ENCODE data around the gene HEXA. TPM values are rescaled to one million over a fixed set of nuclear protein-coding genes. Genes with fewer than 3 reads are reported as not detected.
"Not testable (repeated sequence)": the region's sequence is repeated elsewhere in the genome, so short reads cannot be mapped to it uniquely, and the experiment has no call there.

Gene HEXA
- total RNA-seq, 1 experiment from 2014 or later: 199 TPM

DNA sequence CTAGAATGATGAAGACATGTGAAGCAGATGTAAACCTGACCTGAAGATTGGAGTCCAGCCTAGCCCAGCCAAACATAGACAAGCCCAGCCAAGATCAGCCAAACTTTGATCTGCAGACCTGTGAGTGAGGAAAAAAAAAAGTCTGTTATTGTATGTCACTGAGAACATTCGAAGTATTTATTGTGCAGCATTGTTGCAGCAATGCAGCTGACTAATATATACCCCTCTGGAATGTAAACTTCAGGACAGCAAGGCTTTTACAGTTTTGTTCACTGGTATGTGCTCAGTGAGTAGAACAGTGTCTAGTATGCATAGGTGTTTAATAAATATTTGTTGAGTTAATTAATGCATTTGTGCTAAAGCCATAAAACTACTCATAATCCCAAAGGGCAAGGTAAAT lies 45.7 kb upstream of the HEXA start:
- Histone ChIP-seq H3K36me3 (ENCODE audit: control insufficient read depth, insufficient read depth, low read length) (no peaks in the 10 kb centered on the region), H3K27ac (ENCODE audit: low read length) (no peak overlapping the region), H3K27me3 (ENCODE audit: control insufficient read depth, insufficient read depth, low read length) (peaks cover 4% of the 10 kb centered on the region; the same call in 1 of the 2 replicates), H3K4me3 (ENCODE audit: low read depth in 2 of 2, low read length in 2 of 2) (no peak overlapping the region), H3K4me1 (ENCODE audit: control insufficient read depth, insufficient read depth, low read length) (no peaks in the 10 kb centered on the region), H3K9me3 (ENCODE audit: control insufficient read depth, insufficient read depth, low read depth, low read length) (peaks cover 7% of the 10 kb centered on the region; the same call in 1 of the 2 replicates)
- CTCF ChIA-PET: no interaction called here
- DNase-seq (ENCODE audit: low read depth, low spot score) (no peak), ATAC-seq (no peak)
- no TSS peak for BruUV-seq (replicated peaks)
- TF ChIP-seq, protein P1, sequence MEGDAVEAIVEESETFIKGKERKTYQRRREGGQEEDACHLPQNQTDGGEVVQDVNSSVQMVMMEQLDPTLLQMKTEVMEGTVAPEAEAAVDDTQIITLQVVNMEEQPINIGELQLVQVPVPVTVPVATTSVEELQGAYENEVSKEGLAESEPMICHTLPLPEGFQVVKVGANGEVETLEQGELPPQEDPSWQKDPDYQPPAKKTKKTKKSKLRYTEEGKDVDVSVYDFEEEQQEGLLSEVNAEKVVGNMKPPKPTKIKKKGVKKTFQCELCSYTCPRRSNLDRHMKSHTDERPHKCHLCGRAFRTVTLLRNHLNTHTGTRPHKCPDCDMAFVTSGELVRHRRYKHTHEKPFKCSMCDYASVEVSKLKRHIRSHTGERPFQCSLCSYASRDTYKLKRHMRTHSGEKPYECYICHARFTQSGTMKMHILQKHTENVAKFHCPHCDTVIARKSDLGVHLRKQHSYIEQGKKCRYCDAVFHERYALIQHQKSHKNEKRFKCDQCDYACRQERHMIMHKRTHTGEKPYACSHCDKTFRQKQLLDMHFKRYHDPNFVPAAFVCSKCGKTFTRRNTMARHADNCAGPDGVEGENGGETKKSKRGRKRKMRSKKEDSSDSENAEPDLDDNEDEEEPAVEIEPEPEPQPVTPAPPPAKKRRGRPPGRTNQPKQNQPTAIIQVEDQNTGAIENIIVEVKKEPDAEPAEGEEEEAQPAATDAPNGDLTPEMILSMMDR (IDR thresholded peaks at IDR 0.05): no peak
- TF ChIP-seq, protein P2, sequence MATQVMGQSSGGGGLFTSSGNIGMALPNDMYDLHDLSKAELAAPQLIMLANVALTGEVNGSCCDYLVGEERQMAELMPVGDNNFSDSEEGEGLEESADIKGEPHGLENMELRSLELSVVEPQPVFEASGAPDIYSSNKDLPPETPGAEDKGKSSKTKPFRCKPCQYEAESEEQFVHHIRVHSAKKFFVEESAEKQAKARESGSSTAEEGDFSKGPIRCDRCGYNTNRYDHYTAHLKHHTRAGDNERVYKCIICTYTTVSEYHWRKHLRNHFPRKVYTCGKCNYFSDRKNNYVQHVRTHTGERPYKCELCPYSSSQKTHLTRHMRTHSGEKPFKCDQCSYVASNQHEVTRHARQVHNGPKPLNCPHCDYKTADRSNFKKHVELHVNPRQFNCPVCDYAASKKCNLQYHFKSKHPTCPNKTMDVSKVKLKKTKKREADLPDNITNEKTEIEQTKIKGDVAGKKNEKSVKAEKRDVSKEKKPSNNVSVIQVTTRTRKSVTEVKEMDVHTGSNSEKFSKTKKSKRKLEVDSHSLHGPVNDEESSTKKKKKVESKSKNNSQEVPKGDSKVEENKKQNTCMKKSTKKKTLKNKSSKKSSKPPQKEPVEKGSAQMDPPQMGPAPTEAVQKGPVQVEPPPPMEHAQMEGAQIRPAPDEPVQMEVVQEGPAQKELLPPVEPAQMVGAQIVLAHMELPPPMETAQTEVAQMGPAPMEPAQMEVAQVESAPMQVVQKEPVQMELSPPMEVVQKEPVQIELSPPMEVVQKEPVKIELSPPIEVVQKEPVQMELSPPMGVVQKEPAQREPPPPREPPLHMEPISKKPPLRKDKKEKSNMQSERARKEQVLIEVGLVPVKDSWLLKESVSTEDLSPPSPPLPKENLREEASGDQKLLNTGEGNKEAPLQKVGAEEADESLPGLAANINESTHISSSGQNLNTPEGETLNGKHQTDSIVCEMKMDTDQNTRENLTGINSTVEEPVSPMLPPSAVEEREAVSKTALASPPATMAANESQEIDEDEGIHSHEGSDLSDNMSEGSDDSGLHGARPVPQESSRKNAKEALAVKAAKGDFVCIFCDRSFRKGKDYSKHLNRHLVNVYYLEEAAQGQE (IDR thresholded peaks at IDR 0.05; ENCODE audit: insufficient read depth in 1 of 2, low read depth in 2 of 2, low read length in 1 of 2): no peak
- TF ChIP-seq TCF7L2 (IDR thresholded peaks at IDR 0.05; ENCODE audit: low read depth, low read length) (no peak), SIN3A (IDR thresholded peaks at IDR 0.05; ENCODE audit: borderline replicate concordance, insufficient read depth, low read depth, low read length) (no peak)
- intact Hi-C loops (cut with micrococcal nuclease; ENCODE audit: unreplicated experiment) (no loop called here), in situ Hi-C loops (cut with HindIII; ENCODE audit: low pct_unique_long_range_greater_than_20kb, low sequenced_read_pairs) (no loop called here)
- POLR2A ChIA-PET: no interaction called here

DNA sequence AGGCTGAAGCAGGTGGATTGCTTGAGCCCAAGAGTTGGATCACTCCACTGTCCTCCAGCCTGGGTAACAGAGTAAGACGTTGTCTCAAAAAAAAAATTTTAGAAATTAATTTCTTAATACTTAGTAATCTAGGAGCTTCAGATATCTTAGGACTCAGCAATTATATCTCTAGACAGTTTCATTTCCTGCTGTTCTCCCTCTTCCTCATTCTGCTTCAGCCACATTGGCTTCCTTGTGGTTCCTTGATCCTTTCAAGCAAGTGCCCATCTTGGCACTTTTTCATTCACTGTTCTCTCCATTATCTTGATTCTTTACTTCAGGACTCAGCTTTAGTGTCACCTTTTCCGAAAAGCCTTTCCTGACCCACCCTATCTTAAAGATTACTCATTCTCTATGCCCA lies 44.8 kb upstream of the HEXA start:
- intact Hi-C loops (cut with micrococcal nuclease; ENCODE audit: unreplicated experiment): no loop called here
- CTCF ChIA-PET: no interaction called here
- Histone ChIP-seq H3K9me3 (ENCODE audit: control insufficient read depth, insufficient read depth, low read depth, low read length) (no peaks in the 10 kb centered on the region; the same call in 1 of the 2 replicates), H3K27me3 (ENCODE audit: control insufficient read depth, insufficient read depth, low read length) (peaks cover 4% of the 10 kb centered on the region; the same call in 1 of the 2 replicates), H3K36me3 (ENCODE audit: control insufficient read depth, insufficient read depth, low read length) (no peaks in the 10 kb centered on the region), H3K27ac (ENCODE audit: low read length) (no peak overlapping the region), H3K4me3 (ENCODE audit: low read depth in 2 of 2, low read length in 2 of 2) (no peak overlapping the region), H3K4me1 (ENCODE audit: control insufficient read depth, insufficient read depth, low read length) (no peaks in the 10 kb centered on the region)
- BruUV-seq (replicated peaks): no TSS peak
- TF ChIP-seq, protein P1 (IDR thresholded peaks at IDR 0.05): no peak
- TF ChIP-seq, protein P2 (IDR thresholded peaks at IDR 0.05; ENCODE audit: insufficient read depth in 1 of 2, low read depth in 2 of 2, low read length in 1 of 2): no peak
- TF ChIP-seq POLR2AphosphoS5 (IDR thresholded peaks at IDR 0.05; ENCODE audit: low read depth, low read length) (no peak), TCF7L2 (IDR thresholded peaks at IDR 0.05; ENCODE audit: low read depth, low read length) (no peak), SIN3A (IDR thresholded peaks at IDR 0.05; ENCODE audit: borderline replicate concordance, insufficient read depth, low read depth, low read length) (no peak)
- no peak for DNase-seq (ENCODE audit: low read depth, low spot score)
- POLR2A ChIA-PET: interaction anchor here (0.6 kb wide), 1 partner anchor 183 kb away, joined by 12 read pairs; no protein-coding TSS in a partner anchor
- in situ Hi-C loops (cut with HindIII; ENCODE audit: low pct_unique_long_range_greater_than_20kb, low sequenced_read_pairs): no loop called here
- ATAC-seq: no peak

DNA sequence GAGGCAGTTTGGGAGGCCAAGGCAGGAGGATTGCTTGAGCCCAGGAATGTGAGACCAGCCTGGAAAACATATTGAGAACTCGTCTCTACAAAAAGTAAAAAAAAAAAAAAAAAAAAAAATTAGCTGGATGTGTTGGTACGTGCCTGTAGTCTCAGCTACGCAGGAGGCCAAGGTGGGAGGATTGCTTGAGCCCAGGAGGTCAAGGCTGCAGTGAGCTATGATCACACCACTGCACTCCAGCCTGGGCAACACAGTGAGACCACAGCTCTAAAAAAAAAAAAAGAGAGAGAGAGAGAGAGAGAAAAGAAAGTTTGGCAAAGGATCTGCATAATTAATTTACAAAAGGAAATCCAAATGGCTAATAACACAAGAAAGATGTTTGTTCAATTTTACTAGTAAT lies 44.0 kb upstream of the HEXA start:
- POLR2A ChIA-PET; H3K27me3 ChIP-seq (ENCODE audit: control insufficient read depth, insufficient read depth, low read length); CTCF ChIA-PET; H3K36me3 ChIP-seq (ENCODE audit: control insufficient read depth, insufficient read depth, low read length); intact Hi-C loops (cut with micrococcal nuclease; ENCODE audit: unreplicated experiment); H3K9me3 ChIP-seq (ENCODE audit: control insufficient read depth, insufficient read depth, low read depth, low read length); in situ Hi-C loops (cut with HindIII; ENCODE audit: low pct_unique_long_range_greater_than_20kb, low sequenced_read_pairs); ATAC-seq; BruUV-seq (replicated peaks); H3K27ac ChIP-seq (ENCODE audit: low read length); H3K4me1 ChIP-seq (ENCODE audit: control insufficient read depth, insufficient read depth, low read length); H3K4me3 ChIP-seq (ENCODE audit: low read depth in 2 of 2, low read length in 2 of 2); DNase-seq (ENCODE audit: low read depth, low spot score): not testable (repeated sequence)

All from Panc1 (cell line).